ENCODE measurements around the gene NMRAL1. TPM values are rescaled to one million over a fixed set of nuclear protein-coding genes. Genes with fewer than 3 reads are reported as not detected.

The NMRAL1 gene
- total RNA-seq, 4 donors from 2014 or later = 37.0 to 320 (median 59.3) TPM

DNA sequence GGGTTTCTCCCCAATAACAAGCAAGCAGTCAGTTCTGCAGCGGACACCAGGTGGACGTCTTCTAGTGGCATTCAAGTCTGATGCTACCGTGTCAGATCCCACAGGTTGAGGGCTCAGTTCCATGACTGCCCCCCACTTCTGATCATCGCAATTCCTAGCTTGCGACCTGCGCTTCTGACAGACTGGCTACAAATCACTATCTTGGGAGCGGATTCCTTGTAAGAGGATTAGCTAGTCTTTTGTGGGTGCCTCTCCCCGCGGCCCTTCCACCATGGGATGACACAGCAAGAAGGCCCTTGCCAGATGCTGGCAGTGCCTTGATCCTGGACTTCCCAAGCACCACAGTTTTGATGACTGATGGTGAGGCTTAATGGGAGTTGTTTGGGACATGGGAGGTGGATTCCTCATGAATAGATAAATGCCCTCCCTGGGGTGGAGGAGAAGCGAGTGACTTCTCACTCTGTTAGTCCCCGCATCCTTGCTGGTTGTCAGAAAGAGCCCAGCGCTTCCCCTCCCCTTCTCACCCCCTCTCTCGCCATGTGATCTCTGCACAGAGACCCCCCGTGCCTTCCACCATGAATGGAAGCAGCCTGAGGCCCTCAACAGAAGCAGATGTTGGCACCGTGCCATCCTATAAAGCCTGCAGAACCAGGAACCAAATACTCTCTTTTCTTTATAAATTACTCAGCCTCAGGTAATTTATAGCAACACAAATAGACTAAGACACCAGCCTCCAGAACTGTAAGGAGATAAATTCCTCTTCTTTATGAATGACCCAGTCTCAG, 45.0 kb upstream of the NMRAL1 start:
- H3K9me3 ChIP-seq = no peaks in the 10 kb centered on the region
- no peak overlapping the region for H3K27ac ChIP-seq
- TF ChIP-seq, protein P1, sequence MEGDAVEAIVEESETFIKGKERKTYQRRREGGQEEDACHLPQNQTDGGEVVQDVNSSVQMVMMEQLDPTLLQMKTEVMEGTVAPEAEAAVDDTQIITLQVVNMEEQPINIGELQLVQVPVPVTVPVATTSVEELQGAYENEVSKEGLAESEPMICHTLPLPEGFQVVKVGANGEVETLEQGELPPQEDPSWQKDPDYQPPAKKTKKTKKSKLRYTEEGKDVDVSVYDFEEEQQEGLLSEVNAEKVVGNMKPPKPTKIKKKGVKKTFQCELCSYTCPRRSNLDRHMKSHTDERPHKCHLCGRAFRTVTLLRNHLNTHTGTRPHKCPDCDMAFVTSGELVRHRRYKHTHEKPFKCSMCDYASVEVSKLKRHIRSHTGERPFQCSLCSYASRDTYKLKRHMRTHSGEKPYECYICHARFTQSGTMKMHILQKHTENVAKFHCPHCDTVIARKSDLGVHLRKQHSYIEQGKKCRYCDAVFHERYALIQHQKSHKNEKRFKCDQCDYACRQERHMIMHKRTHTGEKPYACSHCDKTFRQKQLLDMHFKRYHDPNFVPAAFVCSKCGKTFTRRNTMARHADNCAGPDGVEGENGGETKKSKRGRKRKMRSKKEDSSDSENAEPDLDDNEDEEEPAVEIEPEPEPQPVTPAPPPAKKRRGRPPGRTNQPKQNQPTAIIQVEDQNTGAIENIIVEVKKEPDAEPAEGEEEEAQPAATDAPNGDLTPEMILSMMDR (IDR thresholded peaks at IDR 0.05) = no peak
- TF ChIP-seq POLR2A (IDR thresholded peaks at IDR 0.05) = no peak
- peaks cover 0 to 6% of the 10 kb centered on the region in 2 donors for H3K4me1 ChIP-seq
- no peaks in the 10 kb centered on the region for H3K27me3 ChIP-seq
- no peaks in the 10 kb centered on the region for H3K36me3 ChIP-seq
- no peak overlapping the region for H3K4me3 ChIP-seq
- no peak for DNase-seq
- intact Hi-C loops (cut with DNase I; ENCODE audit: low total_unique reads) = no loop called here

DNA sequence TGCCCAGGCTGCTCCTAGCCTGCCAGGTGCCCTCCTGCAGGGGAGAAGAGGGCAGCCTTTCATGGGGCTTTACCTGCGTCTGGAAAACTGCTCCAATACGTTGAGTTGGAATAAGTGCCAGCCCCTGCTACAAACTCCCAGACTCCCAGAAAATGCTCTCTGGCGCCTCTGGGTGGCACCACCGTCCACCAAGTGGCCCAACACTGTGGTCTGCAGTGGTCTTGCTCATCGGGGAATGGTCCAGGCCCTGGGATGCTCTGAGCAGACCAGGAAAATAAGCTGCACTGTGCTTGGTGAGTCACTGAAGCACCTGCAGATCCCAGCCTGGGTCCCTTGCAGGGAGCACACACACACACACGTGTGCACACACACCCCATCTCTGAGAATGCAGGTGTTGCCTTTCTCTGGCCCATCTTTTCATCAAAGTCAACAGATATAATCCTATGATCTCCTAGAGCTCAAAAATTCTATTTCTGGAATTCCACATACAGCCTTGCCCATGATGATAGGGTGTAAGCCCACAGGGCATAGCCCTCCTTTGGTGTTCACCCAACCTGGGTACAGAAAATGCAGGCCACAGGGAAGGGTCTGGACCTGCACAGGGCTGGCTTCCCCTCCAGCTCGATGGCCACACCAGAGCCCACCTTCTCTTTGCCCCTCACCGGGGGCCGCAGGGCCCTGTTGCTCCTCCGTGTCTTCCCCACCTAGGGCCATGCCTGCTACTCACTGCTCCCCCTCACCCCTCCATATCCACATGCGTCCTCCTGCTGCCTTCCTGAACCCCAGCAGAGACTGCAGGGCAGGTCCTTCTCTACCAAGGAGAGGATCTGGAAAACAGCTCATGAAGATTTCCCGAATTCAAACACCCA, 43.6 kb upstream of the NMRAL1 start:
- no peak for DNase-seq
- Histone ChIP-seq H3K9me3 (no peaks in the 10 kb centered on the region), H3K36me3 (no peaks in the 10 kb centered on the region), H3K27ac (no peak overlapping the region), H3K27me3 (no peaks in the 10 kb centered on the region), H3K4me3 (no peak overlapping the region), H3K4me1 (peaks cover 0 to 6% of the 10 kb centered on the region in 2 donors)
- intact Hi-C loops (cut with DNase I; ENCODE audit: low total_unique reads) = no loop called here
- TF ChIP-seq POLR2A (IDR thresholded peaks at IDR 0.05) = no peak
- TF ChIP-seq, protein P1 (IDR thresholded peaks at IDR 0.05) = peak in 3 of 4 experiments; percentile 29 to 49 (median 49)

DNA sequence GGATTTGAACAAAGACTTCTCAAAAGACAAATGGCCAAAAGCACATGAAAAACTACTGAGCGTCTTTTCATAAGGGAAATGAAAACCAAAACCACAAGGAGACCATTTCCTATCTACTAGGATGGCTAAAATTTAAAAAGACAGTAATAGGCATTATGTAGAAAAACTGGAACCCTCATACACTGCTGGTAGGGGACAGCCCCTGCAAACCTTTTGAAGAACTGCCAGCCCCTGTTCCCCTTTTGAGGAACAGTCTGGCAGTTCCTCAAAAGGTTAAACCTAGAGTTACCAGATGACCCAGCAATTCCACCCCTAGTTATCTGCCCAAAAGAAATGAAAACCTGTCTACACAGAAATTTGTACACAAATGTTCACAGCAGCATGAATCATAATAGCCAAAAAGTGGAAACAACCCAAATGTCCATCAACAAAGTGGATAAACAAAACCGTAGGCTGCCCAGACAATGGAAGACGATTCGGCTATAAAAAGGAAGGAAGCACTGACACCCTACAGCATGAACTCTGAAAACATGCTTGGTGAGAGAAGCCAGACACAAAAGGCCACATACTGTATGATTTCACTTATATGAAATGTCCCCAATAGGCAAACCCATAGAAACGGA, 41.3 kb upstream of the NMRAL1 start:
- H3K36me3 ChIP-seq = no peaks in the 10 kb centered on the region
- DNase-seq = no peak
- no peak overlapping the region for H3K4me3 ChIP-seq
- H3K27ac ChIP-seq = peak overlapping the region; percentile 32 to 54
- H3K9me3 ChIP-seq = no peaks in the 10 kb centered on the region
- intact Hi-C loops (cut with DNase I; ENCODE audit: low total_unique reads) = no loop called here
- H3K27me3 ChIP-seq = no peaks in the 10 kb centered on the region
- H3K4me1 ChIP-seq = peaks cover 0 to 6% of the 10 kb centered on the region in 2 donors
- TF ChIP-seq, protein P1 (IDR thresholded peaks at IDR 0.05) = no peak
- no peak for TF ChIP-seq POLR2A (IDR thresholded peaks at IDR 0.05)

DNA sequence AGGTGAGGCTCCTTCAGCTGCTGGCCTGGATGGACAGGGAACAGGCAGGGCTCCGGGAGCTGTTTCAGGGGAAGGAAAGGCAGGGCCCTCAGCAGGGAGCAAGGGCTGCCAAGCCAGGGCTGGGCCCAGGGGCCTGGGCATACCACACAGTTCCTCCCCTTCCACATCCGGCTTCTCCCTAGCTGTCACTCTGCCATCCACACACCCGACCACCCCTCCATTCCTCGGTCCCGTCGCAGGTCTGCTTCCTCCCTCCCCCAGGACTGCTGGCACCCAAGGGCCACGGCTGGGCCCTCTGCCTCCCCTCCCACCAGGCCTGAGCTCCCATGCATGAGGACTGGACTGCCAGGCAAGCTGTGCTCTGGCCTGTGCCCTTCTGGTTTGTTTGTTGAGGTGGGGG, 40.2 kb upstream of the NMRAL1 start:
- no peaks in the 10 kb centered on the region for H3K27me3 ChIP-seq
- H3K4me3 ChIP-seq = no peak overlapping the region
- no peak for DNase-seq
- H3K36me3 ChIP-seq = no peaks in the 10 kb centered on the region
- no peaks in the 10 kb centered on the region for H3K9me3 ChIP-seq
- peaks cover 0 to 6% of the 10 kb centered on the region in 2 donors for H3K4me1 ChIP-seq
- intact Hi-C loops (cut with DNase I; ENCODE audit: low total_unique reads) = no loop called here
- peak overlapping the region; percentile 32 to 54 for H3K27ac ChIP-seq
- TF ChIP-seq POLR2A (IDR thresholded peaks at IDR 0.05) = no peak
- TF ChIP-seq, protein P1 (IDR thresholded peaks at IDR 0.05) = no peak

Measured in uterus (tissue), 4 donors.